Coronary artery (tissue), 2 donors: Measurements from ENCODE around the gene TNFAIP3.
"Not testable (repeated sequence)": the region's sequence is repeated elsewhere in the genome, so short reads cannot be mapped to it uniquely, and the experiment has no call there.

Experiments
- DNase-seq: peaks from one replicate; pipeline ENCODE4 v3.0.0-alpha.2; 2017; ENCODE audit warnings: low spot score
- H3K27ac ChIP-seq, 2 donors: fragments of 200-600 bp; sonication (generic); one replicate each; pipeline ENCODE4 v1.5.1; 2016 to 2019
- H3K4me3 ChIP-seq: fragments of 200-600 bp; sonication (generic); 2 replicates; pipeline ENCODE4 v1.5.1; 2016; ENCODE audit warnings: mild to moderate bottlenecking, moderate library complexity
- TF ChIP-seq, protein P1 (sequence below): fragments of 200-600 bp; sonication (generic); IDR thresholded peaks from one replicate; pipeline ENCODE4 v1.5.1; 2019; ENCODE audit warnings: antibody characterized with exemption

Gene TNFAIP3

DNA sequence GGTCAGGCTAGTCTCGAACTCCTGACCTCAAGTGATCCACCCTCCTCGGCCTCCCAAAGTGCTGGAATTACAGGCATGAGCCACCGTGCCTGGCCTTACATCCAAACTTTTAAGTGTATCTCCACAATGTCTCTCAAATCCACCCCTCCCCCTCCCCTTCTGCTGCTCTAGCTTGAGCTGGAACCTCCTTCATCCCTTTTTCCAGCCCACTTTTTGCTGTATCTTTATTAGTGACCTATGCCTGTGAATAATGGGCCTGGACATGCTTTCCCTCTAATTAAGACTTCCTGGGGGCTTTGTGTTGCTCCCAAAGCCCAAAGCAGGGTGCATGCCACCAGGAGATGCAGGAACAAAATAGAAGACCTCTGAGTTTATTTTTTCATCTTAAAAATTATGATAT is 26.1 kb downstream of the TNFAIP3 start:
- DNase-seq = no peak
- Histone ChIP-seq H3K4me3 (no peak overlapping the region), H3K27ac (no peak overlapping the region)
- TF ChIP-seq, protein P1, sequence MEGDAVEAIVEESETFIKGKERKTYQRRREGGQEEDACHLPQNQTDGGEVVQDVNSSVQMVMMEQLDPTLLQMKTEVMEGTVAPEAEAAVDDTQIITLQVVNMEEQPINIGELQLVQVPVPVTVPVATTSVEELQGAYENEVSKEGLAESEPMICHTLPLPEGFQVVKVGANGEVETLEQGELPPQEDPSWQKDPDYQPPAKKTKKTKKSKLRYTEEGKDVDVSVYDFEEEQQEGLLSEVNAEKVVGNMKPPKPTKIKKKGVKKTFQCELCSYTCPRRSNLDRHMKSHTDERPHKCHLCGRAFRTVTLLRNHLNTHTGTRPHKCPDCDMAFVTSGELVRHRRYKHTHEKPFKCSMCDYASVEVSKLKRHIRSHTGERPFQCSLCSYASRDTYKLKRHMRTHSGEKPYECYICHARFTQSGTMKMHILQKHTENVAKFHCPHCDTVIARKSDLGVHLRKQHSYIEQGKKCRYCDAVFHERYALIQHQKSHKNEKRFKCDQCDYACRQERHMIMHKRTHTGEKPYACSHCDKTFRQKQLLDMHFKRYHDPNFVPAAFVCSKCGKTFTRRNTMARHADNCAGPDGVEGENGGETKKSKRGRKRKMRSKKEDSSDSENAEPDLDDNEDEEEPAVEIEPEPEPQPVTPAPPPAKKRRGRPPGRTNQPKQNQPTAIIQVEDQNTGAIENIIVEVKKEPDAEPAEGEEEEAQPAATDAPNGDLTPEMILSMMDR = no peak

DNA sequence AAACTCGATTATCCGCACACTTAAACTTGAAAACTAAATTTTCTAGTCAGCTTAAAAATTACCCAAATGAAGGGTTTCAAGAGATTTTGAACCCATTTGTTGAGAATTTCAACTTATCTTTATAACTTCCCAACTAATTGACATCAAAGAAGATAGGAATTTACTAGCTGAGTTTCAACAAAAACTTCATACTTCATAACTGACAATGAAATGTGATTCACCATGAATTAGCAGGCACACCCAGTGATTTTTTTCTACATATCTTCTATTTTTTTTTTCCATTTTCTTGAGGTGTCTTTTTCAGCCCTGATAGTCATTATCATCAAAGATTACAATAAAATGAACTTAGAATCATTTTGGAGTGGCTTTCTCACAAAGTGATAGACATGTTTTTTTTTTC is 26.7 kb downstream of the TNFAIP3 start:
- Histone ChIP-seq H3K4me3 (no peak overlapping the region), H3K27ac (no peak overlapping the region)
- TF ChIP-seq, protein P1 = no peak
- no peak for DNase-seq

DNA sequence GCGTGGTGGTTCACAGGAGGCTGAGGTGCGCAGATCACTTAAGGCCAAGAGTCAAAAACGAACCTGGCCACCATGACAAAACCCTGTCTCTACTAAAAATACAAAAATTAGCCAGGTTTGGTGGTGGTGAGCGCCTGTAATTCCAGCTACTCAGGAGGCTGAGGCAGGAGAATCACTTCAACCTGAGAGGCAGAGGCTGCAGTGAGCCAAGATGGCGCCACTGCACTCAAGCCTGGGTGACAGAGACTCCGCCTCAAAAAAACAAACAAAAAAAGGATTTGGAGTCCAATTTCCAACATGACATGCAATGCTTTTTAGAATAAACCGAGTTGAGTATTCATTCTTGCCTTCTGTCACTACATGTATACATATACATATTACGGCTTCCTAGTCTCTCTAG is 27.3 kb downstream of the TNFAIP3 start:
- not testable (repeated sequence) for H3K27ac ChIP-seq, H3K4me3 ChIP-seq, DNase-seq

DNA sequence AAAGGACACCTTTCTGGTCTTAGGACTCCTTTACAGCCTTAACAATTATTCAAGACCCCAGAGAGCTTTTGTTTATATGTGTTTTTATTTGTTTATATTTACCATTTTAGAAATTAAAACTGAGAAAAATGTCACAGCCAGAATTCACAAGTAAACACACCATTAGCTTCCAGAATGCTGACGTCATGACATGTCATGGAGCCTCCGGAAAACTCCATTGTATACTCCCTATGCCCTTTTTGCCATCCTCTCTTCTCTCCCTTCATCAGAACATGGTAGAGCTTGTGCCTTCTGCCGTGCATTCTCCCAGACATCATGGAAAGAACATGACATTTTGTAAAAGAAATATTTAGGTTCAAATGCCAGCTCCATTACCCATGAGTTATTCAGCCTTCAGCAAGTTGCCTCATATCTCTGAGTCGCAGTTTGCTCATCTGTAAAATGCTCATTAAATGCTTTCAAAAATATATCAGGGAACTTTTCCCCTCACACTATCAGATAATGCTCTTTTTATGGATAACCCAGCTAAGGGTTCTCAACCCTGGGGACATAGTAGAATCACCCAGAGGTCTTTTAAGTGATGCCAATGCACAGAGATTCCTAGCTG is 27.8 kb downstream of the TNFAIP3 start:
- TF ChIP-seq, protein P1 = no peak
- Histone ChIP-seq H3K4me3 (no peak overlapping the region), H3K27ac (no peak overlapping the region)
- DNase-seq = no peak

DNA sequence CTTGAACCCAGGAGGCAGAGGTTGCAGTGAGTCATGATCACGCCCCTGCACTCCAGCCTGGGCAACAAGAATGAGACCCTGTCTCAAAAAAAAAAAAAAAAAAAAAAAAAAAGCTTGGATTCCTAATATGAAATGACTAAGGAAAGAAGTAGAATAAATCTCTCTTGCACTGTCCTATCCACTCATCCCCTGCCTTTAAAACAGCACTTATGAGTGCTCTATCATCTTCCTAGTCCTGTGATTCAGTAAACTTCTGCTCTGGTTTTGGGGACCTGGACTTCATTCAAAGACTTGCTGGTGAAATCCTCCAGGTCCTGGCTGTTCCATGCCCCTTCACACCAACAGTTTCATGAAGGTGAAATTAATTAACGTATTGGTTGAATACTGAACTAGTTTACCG is 29.6 kb downstream of the TNFAIP3 start:
- Histone ChIP-seq H3K27ac (no peak overlapping the region), H3K4me3 (no peak overlapping the region)
- no peak for DNase-seq
- TF ChIP-seq, protein P1 = no peak

DNA sequence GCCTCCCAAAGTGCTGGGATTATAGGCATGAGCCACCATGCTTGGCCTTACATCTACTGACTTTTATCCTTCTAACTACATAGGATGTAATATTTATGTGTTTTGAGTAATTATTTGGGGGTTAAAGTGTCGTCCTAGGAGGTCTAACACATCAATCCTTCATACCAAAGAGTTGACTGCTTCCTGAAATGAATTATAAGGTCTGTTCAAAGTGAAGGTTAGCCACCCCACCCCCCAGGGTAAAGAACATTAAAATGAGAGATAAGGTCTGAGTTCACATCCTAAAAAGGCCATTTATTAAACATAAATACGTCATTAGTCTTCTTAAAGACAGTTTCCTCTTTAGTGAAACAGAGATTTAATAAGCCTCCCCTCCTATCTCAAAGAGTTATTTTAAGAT is 33.8 kb downstream of the TNFAIP3 start:
- TF ChIP-seq, protein P1 = no peak
- no peak for DNase-seq
- H3K4me3 ChIP-seq = no peak overlapping the region
- H3K27ac ChIP-seq = no peak overlapping the region

DNA sequence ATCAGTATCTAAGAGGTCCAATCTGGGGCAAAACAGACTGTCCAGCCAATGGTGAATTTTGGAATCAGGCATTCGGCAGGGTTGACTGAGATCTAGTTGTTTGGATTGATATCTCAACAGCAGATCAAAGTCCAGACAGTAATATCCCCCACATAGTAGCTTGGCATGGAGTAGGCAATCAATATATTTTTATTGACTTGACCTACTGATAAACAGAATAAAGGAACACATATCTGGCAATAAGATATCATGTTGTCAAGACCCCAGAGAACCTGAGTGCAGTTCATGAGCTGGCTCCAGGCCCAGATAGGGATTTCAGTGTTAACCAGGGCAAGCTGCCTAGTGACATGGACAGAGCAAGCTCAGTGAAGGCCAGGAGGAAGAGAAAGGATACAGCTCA is 34.4 kb downstream of the TNFAIP3 start:
- TF ChIP-seq, protein P1 = no peak
- H3K27ac ChIP-seq = no peak overlapping the region
- DNase-seq = no peak

DNA sequence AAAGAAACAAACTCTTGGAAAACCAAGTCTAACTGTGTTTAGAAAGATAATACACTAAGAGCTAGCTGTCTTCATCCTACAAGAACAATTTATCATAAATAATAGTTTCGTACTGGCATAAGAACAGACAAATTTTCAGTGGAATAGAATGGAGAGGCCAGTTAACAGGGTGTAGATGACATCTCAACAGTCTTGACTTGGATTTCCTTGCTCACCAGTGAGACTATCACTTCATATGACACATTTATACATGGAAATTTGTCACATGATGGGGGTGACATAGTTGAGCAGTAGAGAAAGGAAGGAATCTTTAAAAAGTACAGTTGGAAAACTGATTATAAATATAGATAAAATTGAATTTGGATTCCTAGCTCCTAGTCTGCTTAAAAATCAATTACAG is 35.6 kb downstream of the TNFAIP3 start:
- DNase-seq = no peak
- H3K4me3 ChIP-seq = no peak overlapping the region
- TF ChIP-seq, protein P1 = no peak
- no peak overlapping the region for H3K27ac ChIP-seq

More for the DNA sequence above, 34.4 kb downstream of the TNFAIP3 start:
- no peak overlapping the region for H3K4me3 ChIP-seq
